NCI-H128 (cell line): ENCODE data around the gene DCANP1.

Source experiments
- DNase-seq: peaks from one replicate; lab custom pipeline; 2025; ENCODE audit not compliant: unreplicated experiment; lab: John Stamatoyannopoulos, UW

The DCANP1 gene

GRCh38 chr5:135480511-135480910 is 33.4 kb upstream of the DCANP1 start:
- no peak for DNase-seq

GRCh38 chr5:135478938-135479337 is 31.8 kb upstream of the DCANP1 start:
- DNase-seq = no peak

DNA sequence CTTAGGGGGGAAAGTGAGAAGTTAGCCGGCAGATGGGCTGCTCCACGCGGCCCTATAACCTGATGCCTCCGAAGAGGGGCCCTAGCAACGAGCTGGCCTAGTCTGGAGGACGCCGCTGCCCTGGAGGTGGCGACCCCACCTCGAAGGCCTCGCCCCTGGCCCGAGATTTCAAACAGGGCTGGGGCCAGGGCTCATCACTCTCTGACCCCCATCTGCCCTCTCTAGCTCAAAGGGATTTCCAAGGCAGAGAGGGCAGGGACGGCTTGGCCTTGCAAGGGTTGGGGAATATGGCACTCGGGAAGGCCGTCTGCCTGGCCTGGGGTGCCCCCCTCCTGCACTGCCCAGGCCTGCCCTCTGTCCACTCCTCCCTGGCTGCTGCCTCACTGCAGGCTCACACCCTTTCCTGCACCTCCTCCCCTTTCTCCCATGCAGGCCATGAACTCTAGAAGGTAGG is 30.5 kb upstream of the DCANP1 start:
- no peak for DNase-seq

GRCh38 chr5:135476615-135477581 is 29.8 kb upstream of the DCANP1 start:
- no peak for DNase-seq

DNA sequence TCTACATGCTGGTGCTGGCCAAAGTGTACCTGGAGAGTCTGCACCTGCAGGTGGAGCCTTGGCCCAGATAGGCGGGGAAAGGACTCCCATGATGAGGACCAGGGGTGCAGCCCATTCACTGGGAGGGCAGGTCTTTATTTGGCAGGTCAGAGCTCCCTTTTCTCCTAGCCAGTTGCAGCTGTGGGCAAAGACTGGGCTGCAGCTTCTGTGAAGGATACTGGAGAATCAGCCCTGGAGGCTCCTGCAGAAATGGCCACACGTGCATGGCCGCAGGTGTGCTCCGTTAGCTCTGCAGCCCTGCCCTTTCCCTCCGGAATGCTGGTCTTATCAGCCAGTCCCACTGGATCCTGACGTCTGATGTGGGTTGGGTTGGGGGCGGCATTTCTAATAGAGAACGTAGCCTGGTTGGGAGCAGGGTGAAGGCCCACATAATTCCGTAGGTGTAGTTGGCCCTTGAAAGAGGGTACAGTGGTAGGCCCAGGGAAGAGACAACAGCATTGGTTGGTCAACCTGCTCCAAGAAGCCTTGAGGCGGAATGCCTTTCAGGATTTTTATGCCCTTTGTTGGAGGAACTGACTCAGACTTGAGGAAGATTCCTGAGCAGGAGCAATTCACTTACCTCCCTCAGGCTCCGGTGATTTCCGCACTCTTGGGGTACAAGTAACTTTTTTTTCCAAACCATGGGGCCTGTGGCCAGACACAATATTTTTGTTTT is 27.0 kb upstream of the DCANP1 start:
- no peak for DNase-seq

GRCh38 chr5:135472141-135472540 is 25.0 kb upstream of the DCANP1 start:
- no peak for DNase-seq

- no peak for DNase-seq
Observed at GRCh38 chr5:135471726-135472125, 24.6 kb upstream of the DCANP1 start.

- DNase-seq = no peak
Observed at GRCh38 chr5:135469911-135470310, 22.8 kb upstream of the DCANP1 start.

- DNase-seq = no peak
Observed at GRCh38 chr5:135468541-135468940, 21.4 kb upstream of the DCANP1 start.

- no peak for DNase-seq
Observed at GRCh38 chr5:135467871-135468485, 20.8 kb upstream of the DCANP1 start.

DNA sequence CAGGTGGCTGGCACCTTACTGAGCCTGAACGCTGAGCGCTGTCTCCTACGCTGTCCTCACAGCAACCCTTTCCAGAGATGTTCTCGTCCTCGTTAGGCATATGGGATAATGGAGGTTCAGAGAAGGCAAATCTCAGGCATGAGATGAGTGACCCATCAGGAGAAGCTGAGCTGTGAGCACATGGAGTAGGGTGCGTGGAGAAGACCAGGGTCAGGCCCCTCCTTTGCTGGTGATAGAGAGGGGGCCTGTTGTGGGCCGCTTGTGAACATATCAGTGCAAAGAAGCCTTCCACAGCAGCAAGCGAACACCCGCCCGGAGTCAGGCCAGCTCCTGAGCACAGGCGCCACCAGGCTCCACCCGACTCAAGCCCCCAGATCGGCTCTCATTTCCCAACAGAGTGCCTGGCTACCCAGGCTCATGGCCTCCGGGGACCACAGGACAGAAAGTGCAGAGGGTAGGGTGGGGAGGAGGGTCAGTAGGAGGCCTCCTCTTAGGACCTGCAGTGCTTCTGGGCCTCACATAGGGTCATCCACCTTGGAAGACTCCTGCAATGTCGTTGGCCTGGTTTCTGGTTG is 20.0 kb upstream of the DCANP1 start:
- no peak for DNase-seq

- DNase-seq = peak; percentile 54
Observed at GRCh38 chr5:135466178-135467050, 19.3 kb upstream of the DCANP1 start.

DNA sequence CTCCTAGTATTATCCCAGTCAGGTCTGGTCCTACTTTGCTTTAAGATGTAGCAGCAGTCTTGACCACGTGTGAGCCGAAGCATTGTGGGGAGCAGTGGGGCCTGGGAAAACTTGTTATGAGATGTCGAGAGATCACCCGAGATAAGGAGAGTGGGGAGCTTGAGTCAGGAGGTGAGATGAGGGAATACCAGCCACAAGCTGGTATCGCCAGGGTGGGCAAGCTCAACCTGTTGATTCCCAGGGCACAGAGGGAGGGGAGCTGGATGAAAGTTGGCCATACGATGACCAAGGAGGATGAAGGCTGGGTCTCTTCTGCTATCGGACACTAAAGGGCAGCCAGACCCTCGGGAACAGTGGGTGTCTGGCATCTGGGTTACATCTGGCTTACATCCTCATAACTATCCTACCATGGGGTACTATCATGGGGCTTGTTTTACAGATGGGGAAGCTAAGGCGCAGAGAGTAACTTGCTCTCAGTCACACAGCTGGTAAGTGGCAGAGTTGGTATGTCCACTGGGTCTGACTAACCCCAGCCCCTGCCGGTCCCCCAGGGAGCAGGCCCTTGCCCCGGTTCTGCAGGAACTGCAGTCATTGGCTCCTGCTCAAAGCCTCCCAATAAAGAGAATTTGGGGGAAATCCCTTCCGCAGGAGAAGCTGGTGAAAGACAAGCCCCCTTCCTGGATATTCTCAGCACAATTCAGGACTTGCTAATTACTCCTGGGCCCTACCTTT is 18.4 kb upstream of the DCANP1 start:
- DNase-seq = no peak

GRCh38 chr5:135462304-135462703 is 15.2 kb upstream of the DCANP1 start:
- DNase-seq = no peak

GRCh38 chr5:135461481-135462151 is 14.5 kb upstream of the DCANP1 start:
- DNase-seq = no peak

GRCh38 chr5:135460246-135461033 is 13.3 kb upstream of the DCANP1 start:
- DNase-seq = no peak

- DNase-seq = no peak
Observed at GRCh38 chr5:135458921-135459331, 11.8 kb upstream of the DCANP1 start.

- DNase-seq = no peak
Observed at GRCh38 chr5:135458356-135458755, 11.2 kb upstream of the DCANP1 start.
